IPS-18c (cell line): ENCODE data around the gene STAT3.
"Not testable (repeated sequence)": the region's sequence is repeated elsewhere in the genome, so short reads cannot be mapped to it uniquely, and the experiment has no call there.

Experiments
- H3K4me3 ChIP-seq: 2 replicates; pipeline ENCODE4 v1.7.0; 2013; ENCODE audit warnings: low read depth, mild to moderate bottlenecking, low read length, moderate library complexity; ENCODE audit not compliant: insufficient read depth
- H3K9me3 ChIP-seq: one replicate; pipeline ENCODE4 v1.6.1; 2013; ENCODE audit warnings: mild to moderate bottlenecking, low read length, moderate library complexity; ENCODE audit not compliant: control insufficient read depth, insufficient read depth

Gene STAT3

GRCh38 chr17:42299361-42299760, 88.9 kb downstream of the STAT3 start:
- H3K4me3 ChIP-seq, H3K9me3 ChIP-seq: not testable (repeated sequence)

GRCh38 chr17:42297775-42298174, 90.5 kb downstream of the STAT3 start:
- H3K9me3 ChIP-seq, H3K4me3 ChIP-seq: not testable (repeated sequence)

- no peaks in the 10 kb centered on the region for H3K9me3 ChIP-seq
- H3K4me3 ChIP-seq, result no peak overlapping the region
Measured at GRCh38 chr17:42296012-42296411, 92.2 kb downstream of the STAT3 start.

GRCh38 chr17:42294469-42295398, 93.5 kb downstream of the STAT3 start:
- Histone ChIP-seq H3K4me3 (no peak overlapping the region), H3K9me3 (no peaks in the 10 kb centered on the region)

GRCh38 chr17:42291129-42291528, 97.1 kb downstream of the STAT3 start:
- H3K9me3 ChIP-seq, result no peaks in the 10 kb centered on the region
- no peak overlapping the region for H3K4me3 ChIP-seq

- H3K9me3 ChIP-seq, result no peaks in the 10 kb centered on the region
- no peak overlapping the region for H3K4me3 ChIP-seq
Measured at GRCh38 chr17:42290577-42290976, 97.7 kb downstream of the STAT3 start.

GRCh38 chr17:42289611-42290181, 98.5 kb downstream of the STAT3 start:
- H3K9me3 ChIP-seq, result no peaks in the 10 kb centered on the region

GRCh38 chr17:42288803-42289610, 99.2 kb downstream of the STAT3 start:
- peak overlapping the region; percentile 63; the same call in 1 of the 2 replicates for H3K4me3 ChIP-seq
- no peaks in the 10 kb centered on the region for H3K9me3 ChIP-seq

More at GRCh38 chr17:42289611-42290181, 98.5 kb downstream of the STAT3 start:
- no peak overlapping the region for H3K4me3 ChIP-seq

- no peaks in the 10 kb centered on the region for H3K9me3 ChIP-seq
- H3K4me3 ChIP-seq, result peak within 1 kb of the TSS; percentile 63
Measured at GRCh38 chr17:42287977-42288802, 100.1 kb downstream of the STAT3 start, which contains the start of gene STAT5A. Gene STAT5A, plus strand, starts transcription at chr17:42288498. Its CDS starts 914 bp downstream, at chr17:42289412.

GRCh38 chr17:42287305-42287976, 100.8 kb downstream of the STAT3 start:
- H3K9me3 ChIP-seq, result no peaks in the 10 kb centered on the region
- no peak overlapping the region; the same call in 1 of the 2 replicates for H3K4me3 ChIP-seq

GRCh38 chr17:42286411-42287221, 101.6 kb downstream of the STAT3 start:
- H3K9me3 ChIP-seq, result no peaks in the 10 kb centered on the region
- no peak overlapping the region for H3K4me3 ChIP-seq

- H3K4me3 ChIP-seq, result no peak overlapping the region
- no peaks in the 10 kb centered on the region for H3K9me3 ChIP-seq
Measured at GRCh38 chr17:42285346-42286050, 102.7 kb downstream of the STAT3 start.

GRCh38 chr17:42284566-42284965, 103.7 kb downstream of the STAT3 start:
- no peak overlapping the region for H3K4me3 ChIP-seq
- H3K9me3 ChIP-seq, result no peaks in the 10 kb centered on the region

GRCh38 chr17:42284024-42284369, 104.2 kb downstream of the STAT3 start:
- Histone ChIP-seq H3K9me3 (no peaks in the 10 kb centered on the region), H3K4me3 (no peak overlapping the region)
